Fibroblast of peridontal ligament (primary cell): ENCODE data around the gene GAPDHS.

Experiments used
- DNase-seq: peaks from one replicate; pipeline ENCODE4 v3.0.0-alpha.2; 2010; ENCODE audit errors: extremely low read depth

GAPDHS gene

GRCh38 chr19:35539850-35540249, 6.6 kb downstream of the GAPDHS start:
- no peak for DNase-seq

GRCh38 chr19:35540356-35540927, 7.2 kb downstream of the GAPDHS start:
- no peak for DNase-seq

GRCh38 chr19:35542209-35542608, 9.0 kb downstream of the GAPDHS start:
- DNase-seq, result no peak

- no peak for DNase-seq
Measured at GRCh38 chr19:35543280-35544109, 10.2 kb downstream of the GAPDHS start.

GRCh38 chr19:35544110-35544802, 11.0 kb downstream of the GAPDHS start:
- DNase-seq, result no peak

GRCh38 chr19:35545001-35545854, 12.0 kb downstream of the GAPDHS start, which contains the start of gene TMEM147:
Gene TMEM147, plus strand, starts transcription at chr19:35545626. Its CDS starts 114 bp downstream, at chr19:35545740.
- DNase-seq, result peak; percentile 76

- peak; percentile 10 for DNase-seq
Measured at GRCh38 chr19:35545855-35546381, 12.7 kb downstream of the GAPDHS start.

GRCh38 chr19:35546532-35546931, 13.3 kb downstream of the GAPDHS start:
- DNase-seq, result no peak

- peak; percentile 62 for DNase-seq
Measured at GRCh38 chr19:35549174-35549788, 16.0 kb downstream of the GAPDHS start.

- DNase-seq, result no peak
Measured at GRCh38 chr19:35549879-35550523, 16.7 kb downstream of the GAPDHS start.

GRCh38 chr19:35551091-35551810, 18.0 kb downstream of the GAPDHS start:
- no peak for DNase-seq

- no peak for DNase-seq
Measured at GRCh38 chr19:35552534-35553384, 19.5 kb downstream of the GAPDHS start.

- DNase-seq, result no peak
Measured at GRCh38 chr19:35553385-35554000, 20.2 kb downstream of the GAPDHS start.

- no peak for DNase-seq
Measured at GRCh38 chr19:35554076-35554475, 20.8 kb downstream of the GAPDHS start.

- peak; percentile 15 for DNase-seq
Measured at GRCh38 chr19:35555301-35556005, 22.2 kb downstream of the GAPDHS start.

- DNase-seq, result no peak
Measured at GRCh38 chr19:35556025-35556590, 22.9 kb downstream of the GAPDHS start.

- no peak for DNase-seq
Measured at GRCh38 chr19:35556846-35557538, 23.7 kb downstream of the GAPDHS start.
